Neural progenitor cell (in vitro differentiated cells): ENCODE data around the gene FAM149A. TPM values are rescaled to one million over a fixed set of nuclear protein-coding genes. Genes with fewer than 3 reads are reported as not detected.

Source experiments
- DNase-seq: peaks from one replicate; pipeline ENCODE4 v3.0.0-alpha.2; 2016; ENCODE audit warnings: low spot score
- H2AFZ ChIP-seq: fragments of 200-600 bp; sonication (generic); replicated peaks from 2 replicates; pipeline ENCODE4 v1.6.1; 2016; ENCODE audit warnings: antibody characterized with exemption
- H3F3A ChIP-seq: fragments of 200-600 bp; sonication (generic); 2 replicates; pipeline ENCODE4 v1.6.1; 2016; ENCODE audit warnings: antibody characterized with exemption, low read depth
- H3K27ac ChIP-seq: fragments of 200-600 bp; sonication (generic); 2 replicates; pipeline ENCODE4 v1.5.1; 2016; ENCODE audit warnings: mild to moderate bottlenecking
- H3K27me3 ChIP-seq: fragments of 200-600 bp; sonication (generic); 2 replicates; pipeline ENCODE4 v1.6.1; 2016; ENCODE audit warnings: mild to moderate bottlenecking, moderate library complexity
- H3K36me3 ChIP-seq: fragments of 200-600 bp; sonication (generic); 2 replicates; pipeline ENCODE4 v1.5.1; 2016
- H3K4me1 ChIP-seq: fragments of 200-600 bp; sonication (generic); 2 replicates; pipeline ENCODE4 v1.6.1; 2016; ENCODE audit warnings: mixed run types
- H3K4me2 ChIP-seq: fragments of 200-600 bp; sonication (generic); 2 replicates; pipeline ENCODE4 v1.6.1; 2016
- H3K4me3 ChIP-seq: fragments of 200-600 bp; sonication (generic); 2 replicates; pipeline ENCODE4 v1.5.1; 2016
- H3K79me2 ChIP-seq: fragments of 200-600 bp; sonication (generic); 2 replicates; pipeline ENCODE4 v1.6.1; 2016; ENCODE audit warnings: low read depth
- H3K9ac ChIP-seq: fragments of 200-600 bp; sonication (generic); 2 replicates; pipeline ENCODE4 v1.6.1; 2016
- H3K9me3 ChIP-seq: fragments of 200-600 bp; sonication (generic); 2 replicates; pipeline ENCODE4 v1.5.1; 2016; ENCODE audit warnings: low read depth
- H4K20me1 ChIP-seq: fragments of 200-600 bp; sonication (generic); 2 replicates; pipeline ENCODE4 v1.6.1; 2016; ENCODE audit warnings: low read depth
- H3K27ac Mint-ChIP-seq: 3 replicates; pipeline ENCODE4 v1.8.0; 2021; ENCODE audit warnings: mixed read lengths
- H3K27me3 Mint-ChIP-seq: 2 replicates; pipeline ENCODE4 v1.8.0; 2022; ENCODE audit warnings: low read depth, mild to moderate bottlenecking, inconsistent platforms, moderate library complexity, mixed read lengths; ENCODE audit not compliant: insufficient read depth
- H3K36me3 Mint-ChIP-seq: 3 replicates; pipeline ENCODE4 v1.8.0; 2021; ENCODE audit warnings: mixed read lengths
- H3K4me1 Mint-ChIP-seq: 3 replicates; pipeline ENCODE4 v1.8.0; 2021; ENCODE audit warnings: mixed read lengths
- H3K4me3 Mint-ChIP-seq: 3 replicates; pipeline ENCODE4 v1.8.0; 2021; ENCODE audit warnings: mild to moderate bottlenecking, moderate library complexity, mixed read lengths
- H3K9me3 Mint-ChIP-seq: 3 replicates; pipeline ENCODE4 v1.8.0; 2020; ENCODE audit warnings: mixed read lengths
- CTCF ChIP-seq: fragments of 200-600 bp; sonication (generic); IDR thresholded peaks from 2 replicates; pipeline ENCODE4 v1.5.1; 2017; ENCODE audit warnings: antibody characterized with exemption, mild to moderate bottlenecking
- EZH2 ChIP-seq: fragments of 200-600 bp; sonication (generic); IDR thresholded peaks from 2 replicates; pipeline ENCODE4 v1.6.1; 2017; ENCODE audit warnings: antibody characterized with exemption, mild to moderate bottlenecking, moderate library complexity
- EZH2phosphoT487 ChIP-seq: fragments of 200-600 bp; sonication (generic); IDR thresholded peaks from 2 replicates; pipeline ENCODE4 v1.6.1; 2017; ENCODE audit warnings: antibody characterized with exemption
- total RNA-seq: library from RNA; depleted of rRNA; stranded (reverse); fragments of >200 nt; gene quantifications from 2 replicates; pipeline ENCODE4 v1.2.3, GENCODE V29; 2015; ENCODE audit warnings: low replicate concordance

Gene FAM149A
- total RNA-seq, 1 donor from 2014 or later: 4.6 TPM

- H3K27me3 Mint-ChIP-seq: no peaks in the 10 kb centered on the region
- Histone ChIP-seq H2AFZ (no peak overlapping the region), H3K4me3 (no peak overlapping the region), H3F3A (no peaks in the 10 kb centered on the region), H3K27me3 (no peaks in the 10 kb centered on the region), H3K9me3 (no peaks in the 10 kb centered on the region), H3K27ac (no peak overlapping the region), H3K4me1 (peaks cover 21% of the 10 kb centered on the region), H3K79me2 (no peaks in the 10 kb centered on the region), H4K20me1 (no peaks in the 10 kb centered on the region), H3K36me3 (no peaks in the 10 kb centered on the region), H3K4me2 (no peak overlapping the region), H3K9ac (no peak overlapping the region)
- H3K4me1 Mint-ChIP-seq: peaks cover 19% of the 10 kb centered on the region
- TF ChIP-seq CTCF (no peak), EZH2 (no peak), EZH2phosphoT487 (no peak)
- H3K27ac Mint-ChIP-seq: no peak overlapping the region
- no peak overlapping the region for H3K4me3 Mint-ChIP-seq
- DNase-seq: no peak
- no peaks in the 10 kb centered on the region for H3K9me3 Mint-ChIP-seq
- no peaks in the 10 kb centered on the region for H3K36me3 Mint-ChIP-seq
Measured at GRCh38 chr4:186134861-186135260, 30.4 kb downstream of the FAM149A start.

- no peaks in the 10 kb centered on the region for H3K36me3 ChIP-seq
- no peaks in the 10 kb centered on the region for H4K20me1 ChIP-seq
- peaks cover 9% of the 10 kb centered on the region for H3K4me1 ChIP-seq
- H3K27ac ChIP-seq: no peak overlapping the region
- Mint-ChIP-seq H3K4me1 (peaks cover 12% of the 10 kb centered on the region), H3K27ac (no peak overlapping the region), H3K9me3 (no peaks in the 10 kb centered on the region), H3K4me3 (no peak overlapping the region), H3K27me3 (no peaks in the 10 kb centered on the region), H3K36me3 (no peaks in the 10 kb centered on the region)
- TF ChIP-seq EZH2phosphoT487: no peak
- TF ChIP-seq CTCF: peak; percentile 71
- TF ChIP-seq EZH2: no peak
- no peak overlapping the region for H3K9ac ChIP-seq
- H2AFZ ChIP-seq: no peak overlapping the region
- H3K4me3 ChIP-seq: no peak overlapping the region
- no peak for DNase-seq
- no peaks in the 10 kb centered on the region for H3K79me2 ChIP-seq
- H3K9me3 ChIP-seq: no peaks in the 10 kb centered on the region
- H3K4me2 ChIP-seq: no peak overlapping the region
- no peaks in the 10 kb centered on the region for H3K27me3 ChIP-seq
- H3F3A ChIP-seq: no peaks in the 10 kb centered on the region
Measured at GRCh38 chr4:186137196-186137794, 32.8 kb downstream of the FAM149A start.

GRCh38 chr4:186144198-186144945, 39.9 kb downstream of the FAM149A start:
- H3K27me3 Mint-ChIP-seq: peaks cover 13% of the 10 kb centered on the region
- H4K20me1 ChIP-seq: no peaks in the 10 kb centered on the region
- H3K9me3 Mint-ChIP-seq: peaks cover 2% of the 10 kb centered on the region
- DNase-seq: peak; percentile 95
- peak overlapping the region; percentile 88 for H3K4me3 Mint-ChIP-seq
- peaks cover 36% of the 10 kb centered on the region for H3K27me3 ChIP-seq
- peaks cover 17% of the 10 kb centered on the region for H3K4me1 ChIP-seq
- H3K4me2 ChIP-seq: peak overlapping the region; percentile 81
- H3K79me2 ChIP-seq: no peaks in the 10 kb centered on the region
- no peaks in the 10 kb centered on the region for H3K36me3 Mint-ChIP-seq
- no peak overlapping the region for H3K27ac ChIP-seq
- H3K36me3 ChIP-seq: no peaks in the 10 kb centered on the region
- H2AFZ ChIP-seq: peak overlapping the region; percentile 98
- H3K4me3 ChIP-seq: peak overlapping the region; percentile 73
- TF ChIP-seq CTCF: peak; percentile 12
- TF ChIP-seq EZH2: no peak
- peaks cover 27% of the 10 kb centered on the region for H3F3A ChIP-seq
- H3K27ac Mint-ChIP-seq: peak overlapping the region; percentile 76
- H3K9me3 ChIP-seq: no peaks in the 10 kb centered on the region
- H3K4me1 Mint-ChIP-seq: peaks cover 13% of the 10 kb centered on the region
- no peak overlapping the region for H3K9ac ChIP-seq
